ENCODE data around the gene CCDC149. TPM values are rescaled to one million over a fixed set of nuclear protein-coding genes. Genes with fewer than 3 reads are reported as not detected.

The CCDC149 gene
- total RNA-seq, 1 experiment from 2014 or later: 0.95 TPM

DNA sequence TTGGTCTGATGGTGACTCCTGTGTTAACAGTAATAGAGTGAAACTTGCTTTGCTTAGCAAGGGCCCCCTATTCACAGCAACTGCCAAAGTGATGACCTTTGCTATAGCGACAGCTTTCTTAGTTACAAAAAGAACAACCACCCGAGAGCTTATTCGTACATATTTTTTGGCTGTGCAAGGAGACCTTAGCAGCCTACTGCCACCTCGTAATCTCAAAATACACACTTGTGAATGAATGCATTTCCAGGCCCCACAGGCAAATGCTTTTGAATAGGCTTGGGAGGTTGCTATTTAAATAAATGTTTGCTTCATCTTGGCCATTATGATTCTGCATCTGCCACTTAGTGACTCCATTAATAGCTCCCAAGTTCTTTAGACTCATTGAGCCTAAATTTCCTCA is 47.4 kb downstream of the CCDC149 start:
- Histone ChIP-seq H3K9me3 (no peaks in the 10 kb centered on the region), H3K4me3 (ENCODE audit: low read depth, low read length) (no peak overlapping the region), H3K36me3 (ENCODE audit: control insufficient read depth, insufficient read depth, low read length) (no peaks in the 10 kb centered on the region), H3K27me3 (replicated peaks; ENCODE audit: control insufficient read depth, insufficient read depth, low read length) (no peaks in the 10 kb centered on the region), H3K4me1 (no peaks in the 10 kb centered on the region)
- TF ChIP-seq, protein P1, sequence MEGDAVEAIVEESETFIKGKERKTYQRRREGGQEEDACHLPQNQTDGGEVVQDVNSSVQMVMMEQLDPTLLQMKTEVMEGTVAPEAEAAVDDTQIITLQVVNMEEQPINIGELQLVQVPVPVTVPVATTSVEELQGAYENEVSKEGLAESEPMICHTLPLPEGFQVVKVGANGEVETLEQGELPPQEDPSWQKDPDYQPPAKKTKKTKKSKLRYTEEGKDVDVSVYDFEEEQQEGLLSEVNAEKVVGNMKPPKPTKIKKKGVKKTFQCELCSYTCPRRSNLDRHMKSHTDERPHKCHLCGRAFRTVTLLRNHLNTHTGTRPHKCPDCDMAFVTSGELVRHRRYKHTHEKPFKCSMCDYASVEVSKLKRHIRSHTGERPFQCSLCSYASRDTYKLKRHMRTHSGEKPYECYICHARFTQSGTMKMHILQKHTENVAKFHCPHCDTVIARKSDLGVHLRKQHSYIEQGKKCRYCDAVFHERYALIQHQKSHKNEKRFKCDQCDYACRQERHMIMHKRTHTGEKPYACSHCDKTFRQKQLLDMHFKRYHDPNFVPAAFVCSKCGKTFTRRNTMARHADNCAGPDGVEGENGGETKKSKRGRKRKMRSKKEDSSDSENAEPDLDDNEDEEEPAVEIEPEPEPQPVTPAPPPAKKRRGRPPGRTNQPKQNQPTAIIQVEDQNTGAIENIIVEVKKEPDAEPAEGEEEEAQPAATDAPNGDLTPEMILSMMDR (IDR thresholded peaks at IDR 0.05; ENCODE audit: insufficient read depth in 1 of 2, low read depth in 1 of 2, low read length in 1 of 2, severe bottlenecking in 1 of 2, unreplicated experiment in 1 of 2): no peak
- intact Hi-C loops (cut with micrococcal nuclease; ENCODE audit: unreplicated experiment): no loop called here
- ChIA-PET POLR2A (no interaction called here), CTCF (no interaction called here)
- no peak for DNase-seq
- Mint-ChIP-seq H3K27ac (ENCODE audit: unreplicated experiment) (no peak overlapping the region), H3K4me1 (ENCODE audit: low read depth, unreplicated experiment) (no peaks in the 10 kb centered on the region), H3K36me3 (ENCODE audit: insufficient read depth, unreplicated experiment) (no peaks in the 10 kb centered on the region), H3K27me3 (ENCODE audit: insufficient read depth, unreplicated experiment) (peaks cover 2% of the 10 kb centered on the region), H3K9me3 (ENCODE audit: unreplicated experiment) (peaks cover 22% of the 10 kb centered on the region), H3K4me3 (ENCODE audit: unreplicated experiment) (no peak overlapping the region)
- BruUV-seq (replicated peaks): no TSS peak

DNA sequence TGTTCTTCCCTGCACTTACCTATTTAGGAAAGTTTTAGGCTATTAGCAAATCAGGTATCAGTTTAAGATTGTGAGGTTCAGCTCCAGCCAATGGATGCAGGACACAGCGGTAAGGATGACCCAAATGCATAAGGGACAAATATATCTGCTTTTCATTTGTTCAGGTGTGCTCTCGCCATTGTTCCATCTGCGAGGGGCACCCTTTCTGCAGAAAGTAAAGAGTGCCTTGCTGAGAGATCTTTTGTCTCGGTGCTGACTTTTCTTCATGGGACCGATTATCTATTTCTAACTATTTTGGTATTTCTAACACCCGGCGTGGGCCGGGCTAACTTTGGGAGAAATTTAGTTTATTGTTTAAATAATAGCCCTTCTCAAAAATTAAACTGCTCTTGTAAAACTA is 49.0 kb downstream of the CCDC149 start:
- Mint-ChIP-seq H3K9me3 (ENCODE audit: unreplicated experiment) (peaks cover 28% of the 10 kb centered on the region), H3K36me3 (ENCODE audit: insufficient read depth, unreplicated experiment) (no peaks in the 10 kb centered on the region), H3K27me3 (ENCODE audit: insufficient read depth, unreplicated experiment) (peaks cover 3% of the 10 kb centered on the region), H3K27ac (ENCODE audit: unreplicated experiment) (no peak overlapping the region), H3K4me1 (ENCODE audit: low read depth, unreplicated experiment) (no peaks in the 10 kb centered on the region), H3K4me3 (ENCODE audit: unreplicated experiment) (no peak overlapping the region)
- no peak for DNase-seq
- TF ChIP-seq, protein P1 (IDR thresholded peaks at IDR 0.05; ENCODE audit: insufficient read depth in 1 of 2, low read depth in 1 of 2, low read length in 1 of 2, severe bottlenecking in 1 of 2, unreplicated experiment in 1 of 2): no peak
- intact Hi-C loops (cut with micrococcal nuclease; ENCODE audit: unreplicated experiment): no loop called here
- Histone ChIP-seq H3K9me3 (no peaks in the 10 kb centered on the region), H3K4me1 (no peaks in the 10 kb centered on the region), H3K4me3 (ENCODE audit: low read depth, low read length) (no peak overlapping the region), H3K36me3 (ENCODE audit: control insufficient read depth, insufficient read depth, low read length) (no peaks in the 10 kb centered on the region), H3K27me3 (replicated peaks; ENCODE audit: control insufficient read depth, insufficient read depth, low read length) (no peaks in the 10 kb centered on the region)
- no TSS peak for BruUV-seq (replicated peaks)
- POLR2A ChIA-PET: no interaction called here
- CTCF ChIA-PET: no interaction called here

DNA sequence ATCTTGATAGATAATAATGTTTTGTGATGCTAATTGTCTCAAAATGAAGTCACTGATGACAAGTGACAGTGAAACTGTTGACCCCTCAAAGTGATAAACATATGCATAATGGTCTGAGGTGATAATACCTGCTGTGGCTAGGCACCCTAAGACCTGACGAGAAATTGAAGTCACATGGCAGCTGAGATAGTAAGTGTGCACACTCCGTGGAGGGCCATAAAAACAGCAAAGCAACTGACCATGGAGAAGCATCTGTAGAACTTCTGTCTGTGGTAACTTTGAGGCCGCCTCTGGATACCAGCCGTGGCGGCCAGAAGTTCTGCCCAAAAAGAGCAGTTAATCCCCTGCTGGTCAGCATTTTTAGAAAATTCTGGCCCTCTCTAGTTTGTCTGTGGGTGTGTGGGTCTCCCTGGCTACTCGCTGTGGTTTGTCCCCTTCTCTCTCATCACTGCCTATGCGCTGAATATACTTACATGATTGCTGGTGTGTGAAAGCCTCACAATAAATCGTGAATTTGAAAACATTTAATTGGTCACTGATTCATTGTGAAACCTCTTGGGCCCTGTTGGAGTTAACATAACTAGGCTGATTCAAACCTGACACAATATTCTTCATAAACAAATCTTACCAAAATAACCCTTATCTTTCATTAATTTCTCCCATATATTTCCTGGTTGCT is 50.6 kb downstream of the CCDC149 start:
- CTCF ChIA-PET: no interaction called here
- H3K4me3 ChIP-seq (ENCODE audit: low read depth, low read length): no peak overlapping the region

More for the DNA sequence above, 50.6 kb downstream of the CCDC149 start:
- no peaks in the 10 kb centered on the region for H3K27me3 ChIP-seq (replicated peaks; ENCODE audit: control insufficient read depth, insufficient read depth, low read length)
- peaks cover 28% of the 10 kb centered on the region for H3K9me3 Mint-ChIP-seq (ENCODE audit: unreplicated experiment)
- TF ChIP-seq, protein P1 (IDR thresholded peaks at IDR 0.05; ENCODE audit: insufficient read depth in 1 of 2, low read depth in 1 of 2, low read length in 1 of 2, severe bottlenecking in 1 of 2, unreplicated experiment in 1 of 2): no peak
- H3K27ac Mint-ChIP-seq (ENCODE audit: unreplicated experiment): no peak overlapping the region
- no peaks in the 10 kb centered on the region for H3K36me3 ChIP-seq (ENCODE audit: control insufficient read depth, insufficient read depth, low read length)
- no peaks in the 10 kb centered on the region for H3K4me1 ChIP-seq
- no peaks in the 10 kb centered on the region for H3K9me3 ChIP-seq
- H3K4me1 Mint-ChIP-seq (ENCODE audit: low read depth, unreplicated experiment): no peaks in the 10 kb centered on the region
- BruUV-seq (replicated peaks): no TSS peak
- intact Hi-C loops (cut with micrococcal nuclease; ENCODE audit: unreplicated experiment): no loop called here
- peaks cover 3% of the 10 kb centered on the region for H3K27me3 Mint-ChIP-seq (ENCODE audit: insufficient read depth, unreplicated experiment)
- no peak for DNase-seq
- no peaks in the 10 kb centered on the region for H3K36me3 Mint-ChIP-seq (ENCODE audit: insufficient read depth, unreplicated experiment)
- no peak overlapping the region for H3K4me3 Mint-ChIP-seq (ENCODE audit: unreplicated experiment)
- POLR2A ChIA-PET: no interaction called here
